Left kidney (tissue), 8 donors: ENCODE data around the gene RNF144A. TPM values are rescaled to one million over a fixed set of nuclear protein-coding genes. Genes with fewer than 3 reads are reported as not detected.
"Not testable (repeated sequence)": the region's sequence is repeated elsewhere in the genome, so short reads cannot be mapped to it uniquely, and the experiment has no call there.

ENCODE experiments used
- DNase-seq: peaks from one replicate; pipeline ENCODE4 v3.0.0-alpha.2; 2013
- long read RNA-seq, 8 donors: transcript quantifications; one replicate each; lab custom pipeline, GENCODE V29; 2026
- polyA plus RNA-seq: library from polyadenylated mRNA; unstranded; fragments of 120-200 nt; gene quantifications from one replicate; pipeline ENCODE4 v1.2.1, GENCODE V29; 2013; ENCODE audit not compliant: insufficient read length

RNF144A gene, protein sequence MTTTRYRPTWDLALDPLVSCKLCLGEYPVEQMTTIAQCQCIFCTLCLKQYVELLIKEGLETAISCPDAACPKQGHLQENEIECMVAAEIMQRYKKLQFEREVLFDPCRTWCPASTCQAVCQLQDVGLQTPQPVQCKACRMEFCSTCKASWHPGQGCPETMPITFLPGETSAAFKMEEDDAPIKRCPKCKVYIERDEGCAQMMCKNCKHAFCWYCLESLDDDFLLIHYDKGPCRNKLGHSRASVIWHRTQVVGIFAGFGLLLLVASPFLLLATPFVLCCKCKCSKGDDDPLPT
- polyA plus RNA-seq: 62.9 TPM
- long read RNA-seq, donor 1, full-length matches to known transcripts: 13 of 13 reads
- long read RNA-seq, donor 1, partial matches to known transcripts: 0 of 13 reads
- long read RNA-seq, donor 1, other reads (novel, unspliced or antisense): 0 of 13 reads
- long read RNA-seq, donor 2, full-length matches to known transcripts: 8 of 8 reads
- long read RNA-seq, donor 2, partial matches to known transcripts: 0 of 8 reads
- long read RNA-seq, donor 2, other reads (novel, unspliced or antisense): 0 of 8 reads
- long read RNA-seq, donor 3, full-length matches to known transcripts: 5 of 5 reads
- long read RNA-seq, donor 3, partial matches to known transcripts: 0 of 5 reads
- long read RNA-seq, donor 3, other reads (novel, unspliced or antisense): 0 of 5 reads
- long read RNA-seq, donor 4, partial matches to known transcripts: 0 of 1 reads
- long read RNA-seq, donor 4, other reads (novel, unspliced or antisense): 0 of 1 reads
- long read RNA-seq, donor 5, full-length matches to known transcripts: 6 of 6 reads
- long read RNA-seq, donor 5, partial matches to known transcripts: 0 of 6 reads
- long read RNA-seq, donor 5, other reads (novel, unspliced or antisense): 0 of 6 reads
- long read RNA-seq, donor 6, full-length matches to known transcripts: 8 of 8 reads
- long read RNA-seq, donor 6, partial matches to known transcripts: 0 of 8 reads
- long read RNA-seq, donor 6, other reads (novel, unspliced or antisense): 0 of 8 reads
- long read RNA-seq, donor 7, full-length matches to known transcripts: 19 of 19 reads
- long read RNA-seq, donor 7, partial matches to known transcripts: 0 of 19 reads
- long read RNA-seq, donor 7, other reads (novel, unspliced or antisense): 0 of 19 reads
- long read RNA-seq, donor 8, full-length matches to known transcripts: 8 of 36 reads
- long read RNA-seq, donor 8, partial matches to known transcripts: 28 of 36 reads
- long read RNA-seq, donor 8, other reads (novel, unspliced or antisense): 0 of 36 reads

DNA sequence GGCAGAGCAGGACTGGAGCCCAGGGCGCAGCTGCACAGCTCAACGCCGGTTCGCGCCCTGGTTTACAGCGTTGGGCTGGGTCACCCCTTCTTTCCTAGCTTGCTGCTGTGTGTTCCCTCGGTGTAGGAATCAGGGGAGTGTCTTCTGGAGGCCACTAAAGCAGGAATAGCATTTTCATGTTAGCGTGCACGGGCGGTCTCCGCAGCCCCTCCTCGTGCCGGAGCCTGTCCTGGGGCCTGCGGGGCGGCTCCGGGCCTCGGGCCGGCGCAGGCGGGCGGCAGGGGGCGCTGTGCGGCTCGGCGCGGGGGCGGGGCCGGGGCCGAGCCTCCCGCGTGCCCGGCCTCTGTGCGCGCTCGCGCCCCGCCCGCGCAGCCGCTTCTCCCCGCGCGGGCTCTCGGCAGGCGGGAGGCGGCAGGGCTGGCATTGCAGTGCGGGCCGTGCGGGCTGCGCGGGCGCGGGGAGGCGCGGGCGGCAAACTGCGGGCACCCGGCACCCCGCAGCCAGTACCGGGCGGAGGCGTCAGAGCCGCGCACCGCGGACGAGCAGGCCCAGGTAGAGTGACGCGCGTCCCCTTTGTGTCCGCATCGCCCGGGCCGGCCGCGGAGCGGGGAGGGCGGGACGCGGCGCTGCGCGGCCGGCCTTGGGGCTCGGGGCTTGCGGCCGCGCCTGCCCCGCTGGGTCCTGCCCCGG is at the start of gene RNF144A:
TSS of gene RNF144A (plus strand) at position 342 of the 690 bp plus-strand sequence. CDS start 79,515 bp downstream, outside the sequence.
- DNase-seq: no peak

DNA sequence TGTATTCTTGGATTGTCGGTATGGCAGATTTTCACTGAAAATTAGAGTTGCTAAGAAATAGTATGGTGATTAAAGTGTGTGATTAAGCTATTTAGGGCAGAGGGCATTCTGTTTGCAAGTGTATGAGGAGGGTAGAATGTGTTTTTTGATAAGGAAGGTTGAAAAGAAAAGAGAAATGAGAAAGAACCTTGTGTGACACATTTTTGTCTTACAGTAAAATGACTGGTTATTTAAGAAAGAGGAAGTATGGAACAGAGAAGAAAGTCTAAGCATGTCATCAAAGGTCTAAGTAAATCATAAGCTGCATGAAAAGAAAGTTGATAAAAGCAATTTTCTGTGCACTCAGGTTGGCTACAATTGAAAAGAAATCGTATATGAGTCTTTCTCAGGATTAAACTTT is 44.8 kb upstream of the RNF144A start:
- DNase-seq: no peak

DNA sequence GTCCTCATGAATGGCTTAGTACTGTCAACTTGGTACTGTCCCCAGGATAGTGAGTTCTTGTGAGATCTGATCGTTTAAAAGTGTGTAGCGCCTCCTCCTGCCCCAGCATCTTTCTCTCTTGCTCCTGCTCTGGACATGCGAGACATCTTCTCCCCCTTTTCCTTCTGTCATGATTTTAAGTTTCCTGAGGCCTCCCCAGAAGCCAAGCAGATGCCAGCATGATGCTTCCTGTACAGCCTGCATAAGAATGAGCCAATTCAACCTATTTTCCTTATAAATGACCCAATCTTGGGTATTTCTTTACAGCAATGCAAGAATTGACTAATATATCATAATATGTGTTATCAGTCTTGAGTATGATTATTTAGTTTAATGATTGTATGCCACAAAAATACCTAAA is 43.2 kb upstream of the RNF144A start:
- DNase-seq: no peak

DNA sequence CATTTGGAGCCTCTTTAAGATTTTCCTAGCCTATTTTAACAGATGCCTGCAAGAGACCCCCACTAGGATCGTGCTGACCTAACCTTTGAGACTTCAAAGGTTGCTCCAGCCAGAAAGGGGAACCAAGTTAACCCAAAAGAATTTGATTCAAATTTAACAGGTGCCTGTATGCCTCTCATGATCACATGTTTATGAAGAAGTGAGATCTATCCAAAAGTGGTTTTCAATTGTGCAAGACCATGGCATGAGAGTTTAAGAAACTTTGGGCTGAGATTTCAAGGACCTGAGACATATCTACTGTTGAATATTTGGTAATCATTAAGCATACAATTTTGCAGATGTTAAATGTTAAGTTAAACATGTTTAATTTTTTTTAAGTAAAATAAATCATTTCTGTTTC is 40.9 kb upstream of the RNF144A start:
- no peak for DNase-seq

DNA sequence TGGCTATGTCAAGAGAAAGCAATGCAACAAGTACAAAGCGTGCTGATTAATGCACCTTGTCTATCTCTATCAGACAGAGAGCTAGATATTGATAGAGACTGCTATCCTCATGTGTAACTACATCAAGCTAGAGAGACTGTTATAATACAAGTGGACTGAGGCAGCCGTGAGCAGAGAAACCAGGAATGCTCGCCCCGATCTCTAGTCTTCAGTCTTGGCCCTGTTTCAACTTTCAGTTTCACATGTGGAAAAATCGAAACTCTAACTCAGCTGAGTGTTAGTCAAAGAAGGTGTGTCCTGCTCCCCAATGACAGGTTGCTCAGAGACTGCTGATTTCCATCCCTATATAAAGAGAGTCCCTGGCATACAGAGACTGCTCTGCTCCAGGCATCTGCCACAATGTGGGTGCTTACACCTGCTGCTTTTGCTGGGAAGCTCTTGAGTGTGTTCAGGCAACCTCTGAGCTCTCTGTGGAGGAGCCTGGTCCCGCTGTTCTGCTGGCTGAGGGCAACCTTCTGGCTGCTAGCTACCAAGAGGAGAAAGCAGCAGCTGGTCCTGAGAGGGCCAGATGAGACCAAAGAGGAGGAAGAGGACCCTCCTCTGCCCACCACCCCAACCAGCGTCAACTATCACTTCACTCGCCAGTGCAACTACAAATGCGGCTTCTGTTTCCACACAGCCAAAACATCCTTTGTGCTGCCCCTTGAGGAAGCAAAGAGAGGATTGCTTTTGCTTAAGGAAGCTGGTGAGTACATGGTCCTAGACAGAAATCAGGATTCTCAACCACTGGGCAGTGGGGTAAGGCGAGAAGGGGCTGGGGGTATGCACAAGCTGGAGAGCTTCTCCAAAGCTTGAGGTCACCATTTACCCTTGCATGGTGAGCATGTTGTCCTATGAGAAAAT is 39.6 kb upstream of the RNF144A start, which contains the start of gene RSAD2:
TSS of gene RSAD2 (plus strand) at position 376 of the 903 bp plus-strand sequence. CDS start at position 400, 24 bp downstream.
- DNase-seq: no peak

DNA sequence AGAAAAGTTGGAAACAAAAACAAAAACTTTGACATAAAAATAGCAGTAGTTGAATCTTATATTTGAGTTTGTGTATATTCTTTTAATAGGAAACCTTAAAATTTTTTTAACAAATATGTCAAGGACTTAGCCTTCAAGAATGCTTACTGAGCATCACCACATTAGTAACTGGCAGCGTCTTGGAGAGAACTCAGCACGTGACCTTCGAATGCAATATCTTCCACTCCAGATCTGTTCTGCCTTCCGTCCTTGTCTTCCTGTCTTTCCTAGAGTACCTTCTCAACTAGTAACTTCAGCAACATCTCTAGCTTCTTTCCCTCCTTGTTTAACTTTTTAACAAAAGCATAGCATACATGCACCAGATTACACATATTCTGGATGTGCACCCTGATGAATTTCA is 38.7 kb upstream of the RNF144A start:
- no peak for DNase-seq

DNA sequence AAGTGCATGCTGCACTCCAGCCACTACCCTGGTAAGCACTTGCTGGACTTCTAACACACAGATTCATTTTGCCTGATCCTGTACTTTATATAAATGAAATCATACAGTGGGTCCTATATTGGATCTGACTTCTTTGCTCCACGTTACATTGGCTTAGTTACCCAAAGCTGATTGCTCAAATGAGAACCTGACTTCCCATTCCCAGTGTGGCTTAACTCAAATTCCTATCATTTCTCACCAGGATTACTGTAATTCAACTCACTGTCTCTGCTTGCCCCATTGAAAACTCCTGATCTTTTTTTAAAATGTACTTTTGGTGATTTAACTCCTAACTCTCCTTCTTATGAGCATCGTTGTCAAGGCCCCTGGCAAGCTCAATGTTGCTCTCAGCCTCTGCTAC is 38.2 kb upstream of the RNF144A start:
- DNase-seq: no peak

DNA sequence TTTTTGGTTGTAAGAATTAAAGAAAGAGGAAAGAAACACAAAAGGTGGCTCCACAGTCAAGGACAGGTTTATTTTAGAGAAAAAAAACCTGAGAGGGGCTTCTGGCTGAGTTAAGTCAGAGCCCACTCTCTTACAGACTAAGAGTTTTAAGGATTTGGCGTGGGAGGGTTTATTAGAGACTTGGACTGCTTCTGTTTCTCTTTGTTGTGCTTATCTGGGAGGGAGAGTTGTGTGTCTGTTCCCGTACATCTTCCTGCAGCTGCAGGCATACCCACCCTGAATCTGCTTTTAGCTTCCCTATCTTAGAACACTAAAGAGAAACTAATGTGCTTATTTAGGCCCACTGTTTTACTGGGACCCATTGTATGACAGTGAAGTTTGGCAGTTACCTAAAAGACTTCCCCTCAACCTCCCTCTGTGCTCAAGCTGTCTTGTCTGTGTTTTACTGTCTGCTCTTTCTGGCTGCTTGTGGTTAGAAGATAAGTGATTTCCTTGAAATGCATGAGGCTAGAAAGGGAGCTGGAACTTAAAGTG is 36.9 kb upstream of the RNF144A start:
- no peak for DNase-seq

DNA sequence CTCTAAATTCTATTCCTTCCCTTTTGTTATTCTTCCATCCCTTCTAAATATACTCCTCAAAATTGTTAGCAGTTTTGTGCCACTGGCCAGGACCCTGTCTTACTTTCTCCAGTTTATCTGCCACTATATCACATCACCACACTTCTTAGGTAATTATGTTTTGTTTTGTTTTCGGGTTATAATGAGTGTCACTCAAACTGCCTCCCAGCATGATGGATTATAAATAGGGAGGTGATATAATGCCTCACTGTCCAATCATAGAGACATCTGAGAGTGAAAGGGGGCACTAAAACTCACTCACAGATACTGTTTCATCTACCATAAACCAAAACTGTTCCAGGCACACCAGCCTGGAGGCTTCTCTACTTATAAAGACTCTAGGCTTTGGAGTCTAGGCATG is 36.2 kb upstream of the RNF144A start:
- DNase-seq: no peak

DNA sequence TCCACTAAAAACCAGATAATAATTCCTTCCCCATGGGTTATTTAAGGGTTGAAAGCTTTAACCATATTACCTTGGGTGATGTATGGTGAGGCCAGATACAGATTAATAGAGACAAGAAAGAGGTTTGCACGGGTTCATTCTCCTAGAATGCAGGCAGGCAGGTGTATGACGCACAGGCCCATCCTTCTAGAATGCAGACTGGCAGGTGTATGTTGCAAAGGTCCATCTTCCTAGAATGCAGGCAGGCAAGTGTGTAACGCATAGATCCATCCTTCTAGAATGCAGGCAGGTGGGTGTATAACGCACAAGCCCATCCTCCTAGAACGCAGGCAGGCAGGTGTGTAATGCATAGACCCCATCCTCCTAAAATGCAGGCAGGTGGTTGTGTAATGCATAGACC is 35.7 kb upstream of the RNF144A start:
- DNase-seq: no peak

DNA sequence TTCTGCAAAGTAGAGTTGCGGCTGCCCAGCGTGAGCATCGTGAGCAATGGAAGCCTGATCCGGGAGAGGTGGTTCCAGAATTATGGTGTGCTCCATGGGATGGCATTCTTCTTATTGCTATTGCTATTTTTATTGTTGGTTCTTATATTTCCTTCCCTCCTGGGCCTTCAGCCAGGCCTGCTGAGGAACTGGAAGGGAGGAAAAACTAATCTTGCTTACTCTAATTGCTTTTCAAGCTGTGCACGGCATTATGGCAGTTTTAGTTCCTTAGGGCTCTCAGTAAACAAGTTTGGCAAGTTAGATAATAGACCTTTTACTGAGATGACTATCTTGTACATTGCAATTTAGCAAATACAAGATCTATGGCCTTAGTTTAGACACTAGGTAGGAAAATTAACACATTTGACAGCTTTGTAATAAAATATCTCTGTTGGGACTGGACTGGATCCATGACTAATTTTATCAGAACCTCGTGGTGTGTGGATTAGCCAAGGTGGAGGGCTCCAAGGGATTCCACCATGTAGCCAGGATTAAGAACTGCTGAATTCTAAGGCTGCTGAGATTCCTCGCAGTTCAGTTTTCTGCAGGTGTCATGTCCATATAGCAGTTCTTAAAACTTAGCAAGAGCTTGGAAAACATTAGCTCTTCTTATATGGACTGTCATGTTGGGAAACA is 33.6 kb upstream of the RNF144A start:
- DNase-seq: no peak

DNA sequence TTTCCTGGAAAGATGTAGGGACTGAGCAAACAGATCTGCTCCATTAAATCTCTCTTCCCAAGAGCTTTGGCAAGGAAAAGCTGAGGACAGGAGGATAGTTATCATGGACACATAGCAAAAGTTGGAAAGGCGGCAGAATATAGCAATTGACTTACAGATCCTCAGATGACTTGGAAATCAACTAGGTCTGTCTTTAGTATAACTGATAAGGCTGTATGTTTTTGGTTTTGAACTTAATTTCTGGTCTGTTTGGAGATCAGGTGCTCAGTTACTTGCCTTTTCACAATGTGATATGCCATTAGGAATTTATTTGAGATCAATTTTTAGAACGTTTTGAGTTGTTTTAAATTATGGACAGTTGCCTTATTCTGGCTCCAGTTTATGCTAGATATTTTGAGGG is 31.7 kb upstream of the RNF144A start:
- DNase-seq: no peak

DNA sequence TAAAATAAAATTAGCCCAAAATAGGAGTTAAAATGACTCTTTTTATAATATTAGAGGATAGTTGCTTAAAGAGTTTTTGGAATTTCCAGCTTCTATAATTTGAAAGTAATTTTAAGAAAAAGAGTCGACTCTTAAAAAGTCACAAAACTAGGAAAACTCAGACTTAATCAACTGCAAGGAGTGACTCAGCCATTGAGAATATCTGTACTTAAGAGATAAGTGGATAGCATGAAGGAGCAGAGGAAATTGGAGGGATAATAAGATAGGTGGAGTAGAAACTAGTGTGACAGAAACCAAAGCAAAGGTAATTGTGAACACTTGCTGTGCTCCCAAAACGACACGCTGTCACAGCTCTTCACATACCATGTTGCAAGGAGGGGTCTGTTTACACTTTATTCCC is 31.2 kb upstream of the RNF144A start:
- DNase-seq: no peak

DNA sequence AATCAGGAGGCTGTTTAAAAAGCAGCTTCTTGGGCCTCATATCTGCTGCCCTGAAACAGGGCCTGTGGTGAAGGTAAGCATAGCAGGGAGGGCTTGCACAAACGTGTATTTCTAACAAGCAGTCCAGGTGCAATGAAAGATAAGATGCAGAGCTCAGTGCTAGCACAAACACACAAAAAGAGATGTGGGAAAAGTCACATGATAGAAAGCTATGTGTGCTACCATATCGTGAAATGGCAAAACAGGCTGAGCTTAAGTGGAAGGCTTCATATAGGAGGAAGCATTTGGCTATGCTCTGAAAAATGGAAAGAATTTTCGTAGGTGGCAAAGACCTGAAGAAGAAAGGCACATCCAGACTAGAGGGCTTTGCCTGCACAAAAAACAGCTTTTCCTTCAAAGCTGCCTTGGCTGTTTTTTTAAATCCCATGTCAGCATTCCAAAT is 29.4 kb upstream of the RNF144A start:
- no peak for DNase-seq

DNA sequence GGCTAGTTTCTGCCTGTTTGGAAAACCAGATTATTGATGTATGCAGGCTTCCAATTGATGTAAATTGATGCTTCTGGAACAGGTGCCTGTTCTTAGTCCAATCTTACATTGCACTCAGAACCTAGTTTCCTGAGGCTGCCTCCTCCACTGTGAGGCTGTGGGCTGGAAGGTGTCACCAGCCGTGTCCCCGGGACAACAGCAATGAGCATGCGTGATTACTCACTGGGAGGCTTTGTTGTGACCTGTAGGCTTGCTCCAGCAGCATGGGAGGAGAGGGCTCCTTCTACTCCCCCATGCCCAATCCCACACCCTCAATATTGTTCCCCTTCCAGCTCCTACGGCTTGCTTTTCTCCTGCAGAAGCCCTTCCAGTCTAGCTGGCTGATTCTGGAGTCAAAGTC is 28.5 kb upstream of the RNF144A start:
- DNase-seq: no peak

DNA sequence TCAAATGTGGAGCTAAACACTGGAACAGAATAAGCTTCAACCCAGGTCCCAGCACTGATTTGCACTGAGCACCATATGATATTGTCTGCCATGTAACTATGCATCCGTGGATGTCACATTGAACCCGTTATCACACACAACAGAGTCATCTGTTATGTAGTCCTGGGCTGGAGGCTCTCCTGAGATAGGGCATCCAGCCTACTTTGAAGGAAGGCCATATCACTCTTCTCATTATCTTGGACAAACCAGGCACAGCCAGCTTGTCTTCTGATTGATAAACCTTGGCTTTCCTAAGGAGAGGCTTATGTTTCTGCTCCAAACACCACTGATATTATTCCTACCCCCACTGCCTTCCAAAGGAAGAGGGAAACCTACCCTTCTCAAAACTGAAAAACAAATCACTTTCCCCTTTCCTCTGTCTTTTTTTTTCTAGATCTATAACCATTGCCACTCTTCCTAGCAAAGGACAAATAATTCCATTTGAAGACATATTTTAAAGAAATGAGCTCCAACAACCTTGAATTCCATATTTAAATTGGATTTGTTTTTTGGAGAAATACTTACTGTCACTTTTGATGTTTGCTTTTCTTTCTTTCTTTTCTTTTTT is 23.2 kb upstream of the RNF144A start:
- DNase-seq: no peak

DNA sequence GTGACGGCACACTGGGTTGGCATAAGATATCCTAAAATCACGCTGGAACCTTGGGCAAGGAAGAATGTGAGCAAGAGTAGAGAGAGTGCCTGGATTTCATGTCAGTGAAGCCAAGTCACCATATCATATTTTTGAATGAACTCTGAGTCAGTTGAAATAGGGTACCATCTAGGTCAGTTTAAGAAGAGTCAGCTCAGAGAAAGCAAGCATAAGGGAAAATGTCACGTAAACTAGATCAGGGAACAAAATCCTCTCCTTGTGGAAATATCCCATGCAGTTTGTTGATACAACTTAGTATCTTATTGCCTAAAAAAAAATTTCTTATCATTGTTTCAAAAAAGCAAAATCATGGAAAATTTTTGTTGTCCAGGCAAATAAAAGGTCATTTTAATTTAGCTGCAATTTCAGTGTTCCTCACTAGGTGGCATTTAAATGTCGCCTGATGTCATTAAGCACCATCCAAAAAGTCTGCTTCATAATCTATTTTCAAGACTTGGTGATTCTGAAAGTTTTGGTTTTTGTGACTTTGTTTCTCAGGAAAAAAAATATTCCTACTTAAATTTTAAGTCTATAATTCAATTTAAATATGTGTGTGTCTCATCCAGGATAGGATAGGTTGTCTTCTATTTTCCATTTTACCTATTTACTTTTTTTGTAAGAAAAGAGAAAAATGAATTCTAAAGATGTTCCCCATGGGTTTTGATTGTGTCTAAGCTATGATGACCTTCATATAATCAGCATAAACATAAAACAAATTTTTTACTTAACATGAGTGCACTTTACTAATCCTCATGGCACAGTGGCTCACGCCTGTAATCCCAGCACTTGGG is 20.1 kb upstream of the RNF144A start:
- DNase-seq: no peak

DNA sequence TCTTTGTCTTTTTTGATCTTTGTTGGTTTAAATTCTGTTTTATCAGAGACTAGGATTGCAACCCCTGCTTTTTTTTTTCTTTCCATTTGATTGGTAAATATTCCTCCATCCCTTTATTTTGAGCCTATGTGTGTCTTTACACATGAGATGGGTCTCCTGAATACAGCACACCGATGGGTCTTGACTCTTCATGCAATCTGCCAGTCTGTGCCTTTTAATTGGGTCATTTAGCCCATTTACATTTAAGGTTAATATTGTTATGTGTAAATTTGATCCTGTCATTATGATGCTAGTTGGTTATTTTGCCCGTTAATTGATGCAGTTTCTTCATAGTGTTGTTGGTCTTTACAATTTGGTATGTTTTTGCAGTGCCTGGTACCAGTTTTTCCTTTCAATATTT is 14.6 kb upstream of the RNF144A start:
- not testable (repeated sequence) for DNase-seq
